ENCODE measurements around the gene WNT1. TPM values are rescaled to one million over a fixed set of nuclear protein-coding genes. Genes with fewer than 3 reads are reported as not detected.

The WNT1 gene
- total RNA-seq, 2 donors from 2014 or later: not detected

DNA sequence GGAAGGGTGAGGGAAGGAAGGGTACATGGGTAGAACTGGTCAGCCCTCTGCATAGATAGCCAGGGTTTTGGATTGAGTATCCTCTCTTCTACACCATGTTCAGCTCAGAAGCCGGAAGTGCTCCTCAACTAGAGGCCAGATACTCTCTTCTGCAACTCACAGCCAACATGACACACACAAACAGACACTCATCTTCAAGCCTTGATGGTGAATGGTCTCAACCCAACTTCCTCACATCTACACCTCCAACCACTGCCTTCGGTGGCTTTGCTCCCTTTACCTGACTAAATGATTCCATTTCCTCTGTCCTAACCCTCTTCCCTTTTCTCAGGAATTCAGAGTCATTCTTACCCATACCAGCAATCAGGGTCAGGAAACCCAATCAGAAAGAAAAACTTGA, 45.2 kb upstream of the WNT1 start:
- no peaks in the 10 kb centered on the region for H3K4me1 Mint-ChIP-seq
- Histone ChIP-seq H3K9ac (ENCODE audit: extremely low read depth, low read length, poor library complexity, severe bottlenecking) (no peak overlapping the region), H3K27ac (ENCODE audit: low read depth, low read length) (no peak overlapping the region), H3K4me3 (ENCODE audit: low read length) (no peak overlapping the region), H3K27me3 (ENCODE audit: control insufficient read depth, insufficient read depth, low read length, poor library complexity, severe bottlenecking) (no peaks in the 10 kb centered on the region), H3K9me3 (ENCODE audit: control insufficient read depth, low read length) (no peaks in the 10 kb centered on the region), H3K4me1 (ENCODE audit: control insufficient read depth, insufficient read depth, low read length) (no peaks in the 10 kb centered on the region), H3K36me3 (ENCODE audit: control insufficient read depth, insufficient read depth, low read length) (peaks cover 77% of the 10 kb centered on the region)
- no peaks in the 10 kb centered on the region for H3K27me3 Mint-ChIP-seq (ENCODE audit: insufficient read depth)
- H3K27ac Mint-ChIP-seq: no peak overlapping the region
- TF ChIP-seq, protein P1, sequence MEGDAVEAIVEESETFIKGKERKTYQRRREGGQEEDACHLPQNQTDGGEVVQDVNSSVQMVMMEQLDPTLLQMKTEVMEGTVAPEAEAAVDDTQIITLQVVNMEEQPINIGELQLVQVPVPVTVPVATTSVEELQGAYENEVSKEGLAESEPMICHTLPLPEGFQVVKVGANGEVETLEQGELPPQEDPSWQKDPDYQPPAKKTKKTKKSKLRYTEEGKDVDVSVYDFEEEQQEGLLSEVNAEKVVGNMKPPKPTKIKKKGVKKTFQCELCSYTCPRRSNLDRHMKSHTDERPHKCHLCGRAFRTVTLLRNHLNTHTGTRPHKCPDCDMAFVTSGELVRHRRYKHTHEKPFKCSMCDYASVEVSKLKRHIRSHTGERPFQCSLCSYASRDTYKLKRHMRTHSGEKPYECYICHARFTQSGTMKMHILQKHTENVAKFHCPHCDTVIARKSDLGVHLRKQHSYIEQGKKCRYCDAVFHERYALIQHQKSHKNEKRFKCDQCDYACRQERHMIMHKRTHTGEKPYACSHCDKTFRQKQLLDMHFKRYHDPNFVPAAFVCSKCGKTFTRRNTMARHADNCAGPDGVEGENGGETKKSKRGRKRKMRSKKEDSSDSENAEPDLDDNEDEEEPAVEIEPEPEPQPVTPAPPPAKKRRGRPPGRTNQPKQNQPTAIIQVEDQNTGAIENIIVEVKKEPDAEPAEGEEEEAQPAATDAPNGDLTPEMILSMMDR (conservative IDR thresholded peaks at IDR 0.05): no peak
- DNase-seq: no peak
- H3K36me3 Mint-ChIP-seq (ENCODE audit: low read depth): peaks cover 63% of the 10 kb centered on the region
- 47 to 50% methylated on average over 2 of the region's 2 CpGs for WGBS, 2 experiments (ENCODE audit: insufficient coverage in 1 of 2, insufficient read length in 1 of 2)
- no peak overlapping the region for H3K4me3 Mint-ChIP-seq
- no peaks in the 10 kb centered on the region for H3K9me3 Mint-ChIP-seq

DNA sequence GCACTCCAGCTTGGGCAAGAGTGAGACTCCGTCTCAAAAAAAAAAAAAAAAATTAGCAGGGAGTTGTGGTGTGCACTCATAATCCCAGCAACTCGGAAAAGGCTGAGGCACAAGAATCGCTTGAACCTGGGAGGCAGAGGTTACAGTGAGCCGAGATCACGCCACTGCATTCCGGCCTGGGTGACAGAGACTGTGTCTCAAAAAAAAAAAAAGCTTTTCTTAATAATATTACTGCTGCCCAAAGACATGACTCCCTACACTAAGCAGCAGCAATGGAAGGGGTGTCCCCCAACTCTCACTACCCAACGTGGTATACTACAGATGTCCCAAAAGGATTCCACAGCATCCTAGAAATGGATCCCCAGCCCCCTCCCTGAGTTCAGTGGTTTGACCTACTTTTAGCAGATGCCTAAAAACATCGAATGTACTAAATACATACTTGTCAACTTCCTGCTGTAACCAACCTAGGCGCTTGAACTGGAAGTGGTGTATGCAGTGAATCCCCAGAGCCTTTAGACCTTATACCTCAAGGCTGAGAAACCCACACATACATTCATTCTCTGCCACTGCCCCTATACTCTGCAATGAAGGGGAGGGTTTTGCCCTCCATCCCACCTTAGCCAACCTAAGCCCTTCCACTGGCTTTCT, 44.3 kb upstream of the WNT1 start:
- 96 to 100% methylated on average over 4 to 9 of the region's 9 CpGs for WGBS, 2 experiments (ENCODE audit: insufficient coverage in 1 of 2, insufficient read length in 1 of 2)
- Histone ChIP-seq H3K27me3 (ENCODE audit: control insufficient read depth, insufficient read depth, low read length, poor library complexity, severe bottlenecking) (no peaks in the 10 kb centered on the region), H3K4me1 (ENCODE audit: control insufficient read depth, insufficient read depth, low read length) (no peaks in the 10 kb centered on the region), H3K27ac (ENCODE audit: low read depth, low read length) (no peak overlapping the region), H3K9ac (ENCODE audit: extremely low read depth, low read length, poor library complexity, severe bottlenecking) (no peak overlapping the region), H3K36me3 (ENCODE audit: control insufficient read depth, insufficient read depth, low read length) (peaks cover 79% of the 10 kb centered on the region), H3K9me3 (ENCODE audit: control insufficient read depth, low read length) (no peaks in the 10 kb centered on the region), H3K4me3 (ENCODE audit: low read length) (no peak overlapping the region)
- TF ChIP-seq, protein P1 (conservative IDR thresholded peaks at IDR 0.05): no peak
- Mint-ChIP-seq H3K9me3 (no peaks in the 10 kb centered on the region), H3K36me3 (ENCODE audit: low read depth) (peaks cover 71% of the 10 kb centered on the region), H3K4me3 (no peak overlapping the region), H3K27me3 (ENCODE audit: insufficient read depth) (no peaks in the 10 kb centered on the region), H3K4me1 (no peaks in the 10 kb centered on the region), H3K27ac (no peak overlapping the region)
- no peak for DNase-seq

DNA sequence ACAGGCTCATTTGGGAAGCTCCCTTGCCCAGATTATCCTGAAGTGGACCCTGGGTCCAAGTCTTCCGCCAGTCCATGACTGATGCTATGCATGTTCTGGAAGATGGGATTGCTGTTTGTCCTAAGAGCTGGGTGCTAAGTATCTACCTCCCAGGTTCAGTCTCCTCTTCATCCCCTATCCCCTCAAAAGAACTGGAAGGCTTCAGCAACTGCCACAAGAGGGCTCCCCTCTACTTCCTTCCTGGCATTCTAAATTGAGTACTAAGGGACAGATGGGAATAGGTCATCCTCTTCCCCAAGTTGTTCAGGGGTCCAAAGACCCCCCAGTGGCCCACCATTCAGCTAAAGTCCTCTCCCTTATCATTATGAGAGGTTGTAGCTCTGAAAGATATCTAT, 43.8 kb upstream of the WNT1 start:
- H3K9ac ChIP-seq (ENCODE audit: extremely low read depth, low read length, poor library complexity, severe bottlenecking): no peak overlapping the region

More for the DNA sequence above, 43.8 kb upstream of the WNT1 start:
- peak; percentile 64 for DNase-seq
- WGBS, 2 experiments (ENCODE audit: insufficient coverage in 1 of 2, insufficient read length in 1 of 2): 92 to 100% methylated on average over 1 of the region's 1 CpG
- H3K36me3 ChIP-seq (ENCODE audit: control insufficient read depth, insufficient read depth, low read length): peaks cover 80% of the 10 kb centered on the region
- no peaks in the 10 kb centered on the region for H3K9me3 ChIP-seq (ENCODE audit: control insufficient read depth, low read length)
- Mint-ChIP-seq H3K27me3 (ENCODE audit: insufficient read depth) (no peaks in the 10 kb centered on the region), H3K9me3 (no peaks in the 10 kb centered on the region), H3K4me1 (no peaks in the 10 kb centered on the region), H3K36me3 (ENCODE audit: low read depth) (peaks cover 75% of the 10 kb centered on the region), H3K27ac (no peak overlapping the region), H3K4me3 (no peak overlapping the region)
- H3K4me3 ChIP-seq (ENCODE audit: low read length): no peak overlapping the region
- no peaks in the 10 kb centered on the region for H3K27me3 ChIP-seq (ENCODE audit: control insufficient read depth, insufficient read depth, low read length, poor library complexity, severe bottlenecking)
- H3K27ac ChIP-seq (ENCODE audit: low read depth, low read length): no peak overlapping the region
- H3K4me1 ChIP-seq (ENCODE audit: control insufficient read depth, insufficient read depth, low read length): no peaks in the 10 kb centered on the region
- TF ChIP-seq, protein P1 (conservative IDR thresholded peaks at IDR 0.05): peak; percentile 62

All from endodermal cell (in vitro differentiated cells).